Measurements from ENCODE around the gene ATRNL1.

The ATRNL1 gene

GRCh38 chr10:115857856-115858255, 764.7 kb downstream of the ATRNL1 start:
- DNase-seq: no peak

- no peak for DNase-seq
These were observed 767.3 kb downstream of the ATRNL1 start for GRCh38 chr10:115860182-115861107.

GRCh38 chr10:115861455-115861854, 768.3 kb downstream of the ATRNL1 start:
- no peak for DNase-seq

- DNase-seq: no peak
These were observed 768.7 kb downstream of the ATRNL1 start for GRCh38 chr10:115861864-115862263.

GRCh38 chr10:115866174-115866573, 773.0 kb downstream of the ATRNL1 start:
- no peak for DNase-seq

GRCh38 chr10:115866691-115867090, 773.5 kb downstream of the ATRNL1 start:
- no peak for DNase-seq

GRCh38 chr10:115867305-115867704, 774.1 kb downstream of the ATRNL1 start:
- no peak for DNase-seq

- DNase-seq: no peak
These were observed 778.7 kb downstream of the ATRNL1 start for GRCh38 chr10:115871855-115872254.

GRCh38 chr10:115875172-115875571, 782.0 kb downstream of the ATRNL1 start:
- no peak for DNase-seq

- DNase-seq: no peak
These were observed 786.4 kb downstream of the ATRNL1 start for GRCh38 chr10:115879372-115880089.

GRCh38 chr10:115882021-115882420, 788.9 kb downstream of the ATRNL1 start:
- DNase-seq: no peak

- no peak for DNase-seq
These were observed 790.2 kb downstream of the ATRNL1 start for GRCh38 chr10:115883372-115883771.

- no peak for DNase-seq
These were observed 791.2 kb downstream of the ATRNL1 start for GRCh38 chr10:115884331-115884730.

- no peak for DNase-seq
These were observed 802.0 kb downstream of the ATRNL1 start for GRCh38 chr10:115895166-115895565.

- no peak for DNase-seq
These were observed 805.1 kb downstream of the ATRNL1 start for GRCh38 chr10:115898242-115898641.

GRCh38 chr10:115902596-115902995, 809.4 kb downstream of the ATRNL1 start:
- DNase-seq: no peak

- DNase-seq: no peak
These were observed 810.0 kb downstream of the ATRNL1 start for GRCh38 chr10:115903207-115903606.

- DNase-seq: no peak
These were observed 810.7 kb downstream of the ATRNL1 start for GRCh38 chr10:115903845-115904244.

- DNase-seq: no peak
These were observed 815.9 kb downstream of the ATRNL1 start for GRCh38 chr10:115909037-115909436.

GRCh38 chr10:115909962-115910731, 817.0 kb downstream of the ATRNL1 start:
- DNase-seq: no peak

GRCh38 chr10:115914475-115914874, 821.3 kb downstream of the ATRNL1 start:
- no peak for DNase-seq

- DNase-seq: no peak
These were observed 822.3 kb downstream of the ATRNL1 start for GRCh38 chr10:115915429-115915828.

GRCh38 chr10:115918812-115919211, 825.6 kb downstream of the ATRNL1 start:
- DNase-seq: no peak

All from activated effector memory CD4-positive, alpha-beta T cell treated with anti-CD3 and anti-CD28 coated beads, Interleukin-2, amount 50 U/mL, for 16 hours (primary cell).